NCI-H345 treated with DMSO at 0.1 percent for 48 hours (cell line): ENCODE measurements around the gene AK9.

Source experiments
- DNase-seq: peaks from one replicate; lab custom pipeline; 2025; ENCODE audit not compliant: unreplicated experiment; lab: John Stamatoyannopoulos, UW

AK9 gene

DNA sequence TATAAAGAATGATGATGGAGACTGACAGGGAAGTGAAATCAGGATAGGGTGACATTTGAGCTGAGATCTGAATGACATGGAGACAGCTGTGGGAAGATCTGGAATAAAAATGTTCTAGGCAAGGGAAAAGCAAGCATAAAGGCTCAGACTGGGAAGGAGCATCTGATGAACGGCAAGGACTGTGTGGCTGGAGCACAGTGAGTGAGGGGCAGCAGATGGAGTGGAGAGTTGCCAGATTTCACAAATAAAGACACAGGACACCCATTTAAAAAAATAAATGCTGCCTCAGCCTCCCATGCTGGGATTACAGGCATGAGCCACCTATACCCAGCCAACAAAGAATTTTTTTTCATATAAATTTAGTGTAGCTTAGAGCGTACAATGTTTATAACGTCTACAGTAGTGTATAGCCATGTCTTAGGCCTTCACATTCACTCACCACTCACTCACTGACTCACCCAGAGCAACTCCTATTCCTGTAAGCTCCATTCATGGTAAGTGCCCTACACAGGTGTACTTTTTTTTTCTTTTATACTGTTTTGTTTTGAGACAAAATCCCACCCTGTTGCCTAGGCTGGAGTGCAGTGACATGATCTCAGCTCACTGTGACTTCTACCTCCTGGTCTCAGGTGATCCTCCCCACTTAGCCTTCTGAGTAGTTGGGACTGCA lies 205.6 kb downstream of the AK9 start:
- DNase-seq: no peak

DNA sequence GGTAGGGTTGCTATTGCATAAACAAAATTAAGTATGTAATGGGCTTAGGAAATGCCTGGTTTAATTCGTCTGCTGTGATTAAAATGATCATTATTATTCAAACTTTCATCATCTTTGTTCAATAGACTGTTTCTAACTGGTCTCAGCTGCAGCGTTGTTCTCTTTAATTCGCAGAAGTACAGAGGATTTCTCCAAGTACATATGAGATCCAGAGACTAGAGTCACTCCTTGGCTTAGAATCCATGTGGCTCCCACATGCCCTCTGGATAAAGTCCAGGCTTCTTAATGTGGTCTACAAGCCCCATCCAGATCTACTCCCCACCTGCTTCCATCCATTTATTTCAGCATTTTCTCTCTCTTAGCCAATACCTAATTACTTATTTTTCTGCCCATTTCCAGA lies 206.9 kb downstream of the AK9 start:
- no peak for DNase-seq

DNA sequence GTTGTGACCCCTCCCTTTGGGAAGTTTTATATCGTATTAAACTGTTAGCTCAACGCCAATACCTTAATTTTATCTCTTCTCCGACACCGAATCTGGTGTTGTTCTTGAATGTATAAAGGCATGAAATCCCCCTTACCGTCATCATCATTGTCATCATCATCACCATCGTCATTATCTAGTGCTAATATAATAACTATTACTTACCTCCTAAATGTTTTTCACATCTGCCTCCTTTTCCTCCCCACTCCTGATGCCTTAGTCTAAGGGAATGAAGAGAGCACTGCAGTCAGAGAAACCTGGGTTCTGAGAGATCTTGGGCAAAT lies 207.3 kb downstream of the AK9 start:
- no peak for DNase-seq

DNA sequence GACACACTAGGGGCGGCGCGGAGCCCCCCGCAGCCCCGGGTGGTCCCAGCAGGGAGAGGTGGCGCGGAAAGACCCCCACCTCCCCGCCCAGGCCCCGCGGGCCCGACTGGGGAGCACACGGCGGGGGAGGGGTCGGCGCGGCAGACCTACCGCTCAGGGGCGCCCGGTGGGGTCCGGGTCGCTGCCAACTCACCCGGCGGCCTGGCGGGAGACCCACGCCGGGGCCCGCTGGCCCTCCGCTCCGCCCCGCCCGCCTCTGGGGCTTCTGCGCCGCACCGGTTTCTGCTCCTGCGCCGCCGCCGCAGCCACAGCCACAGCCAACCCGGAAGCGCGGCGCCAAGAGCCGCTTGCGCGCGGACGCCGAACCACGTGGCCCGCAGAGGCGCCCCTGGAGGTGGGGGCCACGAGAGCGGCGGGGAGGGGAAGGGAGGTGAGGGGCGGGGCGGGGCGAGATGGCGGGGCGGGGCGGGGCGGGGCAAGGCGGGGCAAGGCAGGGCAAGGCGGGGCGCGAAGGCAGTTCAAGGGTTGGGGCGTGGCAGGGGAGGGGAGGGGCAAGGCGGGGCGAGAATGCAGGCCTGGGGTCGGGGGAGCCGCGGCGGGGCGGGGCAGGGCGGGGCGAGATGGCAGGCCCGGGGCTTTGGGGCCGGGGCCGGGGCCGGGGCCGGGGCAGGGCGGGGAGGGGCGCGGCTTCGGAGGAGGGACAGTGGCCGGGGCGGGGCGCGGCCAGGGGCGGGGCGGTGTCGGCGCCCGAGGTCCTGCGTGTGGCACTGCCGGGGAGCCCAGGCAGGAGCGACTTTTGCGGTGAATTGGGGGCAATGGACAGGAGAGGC lies 207.9 kb downstream of the AK9 start, which contains the start of gene ZBTB24:
Gene ZBTB24 (minus strand): TSS at position 315 of the 830 bp plus-strand sequence. CDS start 1,193 bp downstream, outside the sequence.
- DNase-seq: peak; percentile 66

DNA sequence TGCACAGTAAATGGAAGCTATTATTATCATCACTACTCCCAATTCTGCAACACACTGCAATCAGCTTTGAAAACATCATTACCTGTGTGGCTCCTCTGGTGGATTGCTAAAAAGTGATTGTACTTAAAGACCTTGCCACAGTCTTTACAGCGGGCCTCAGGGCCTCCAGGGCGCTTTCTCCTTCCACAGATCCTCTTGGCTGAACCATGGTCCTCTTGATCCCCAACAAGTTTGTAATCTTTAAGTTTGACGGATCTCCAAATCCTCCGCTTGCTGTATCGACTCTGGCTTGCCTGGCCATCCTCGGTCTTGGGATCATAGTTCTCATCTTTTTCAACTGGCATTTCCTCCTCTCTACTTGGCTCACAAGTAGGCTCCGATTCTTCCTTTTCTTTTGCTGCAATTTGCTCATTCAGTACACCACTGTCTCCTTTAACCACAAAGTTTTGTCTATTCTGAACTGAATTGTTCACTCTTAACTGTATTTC lies 210.0 kb downstream of the AK9 start:
- no peak for DNase-seq

DNA sequence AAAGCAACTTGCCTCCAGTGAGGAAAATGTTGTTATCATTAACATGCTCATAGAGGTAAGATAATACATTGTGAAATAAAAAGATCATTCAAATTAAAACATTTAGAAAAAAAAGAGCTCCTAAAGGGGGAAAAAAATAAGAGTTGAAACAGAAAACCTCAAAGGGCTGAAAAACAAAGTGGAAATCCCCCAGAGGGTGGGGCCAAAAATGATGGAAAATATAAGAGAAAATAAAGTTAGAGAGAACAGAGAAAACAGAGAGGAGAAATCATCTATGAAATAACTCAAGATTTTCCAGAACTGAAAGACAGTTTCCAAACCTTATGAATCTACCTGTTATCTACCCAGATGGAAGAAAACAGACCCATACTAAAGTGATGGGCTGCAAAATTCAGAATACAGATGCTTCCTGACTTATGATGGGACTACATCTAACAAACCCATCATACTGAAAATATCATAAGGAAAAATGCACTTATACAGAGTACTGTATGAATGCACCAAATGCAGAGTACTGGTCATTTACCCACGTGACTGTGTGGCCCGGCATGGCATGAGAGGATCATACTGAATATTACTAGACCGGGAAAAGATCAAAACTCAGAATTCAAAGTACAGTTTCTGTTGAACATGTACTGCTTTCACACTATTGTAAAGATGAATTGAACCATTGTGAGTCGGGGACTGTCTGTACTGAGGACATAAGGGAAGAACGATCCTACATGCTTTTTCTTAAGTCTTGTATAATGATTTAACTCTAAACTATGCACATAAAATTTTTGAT lies 212.0 kb downstream of the AK9 start:
- DNase-seq: no peak

DNA sequence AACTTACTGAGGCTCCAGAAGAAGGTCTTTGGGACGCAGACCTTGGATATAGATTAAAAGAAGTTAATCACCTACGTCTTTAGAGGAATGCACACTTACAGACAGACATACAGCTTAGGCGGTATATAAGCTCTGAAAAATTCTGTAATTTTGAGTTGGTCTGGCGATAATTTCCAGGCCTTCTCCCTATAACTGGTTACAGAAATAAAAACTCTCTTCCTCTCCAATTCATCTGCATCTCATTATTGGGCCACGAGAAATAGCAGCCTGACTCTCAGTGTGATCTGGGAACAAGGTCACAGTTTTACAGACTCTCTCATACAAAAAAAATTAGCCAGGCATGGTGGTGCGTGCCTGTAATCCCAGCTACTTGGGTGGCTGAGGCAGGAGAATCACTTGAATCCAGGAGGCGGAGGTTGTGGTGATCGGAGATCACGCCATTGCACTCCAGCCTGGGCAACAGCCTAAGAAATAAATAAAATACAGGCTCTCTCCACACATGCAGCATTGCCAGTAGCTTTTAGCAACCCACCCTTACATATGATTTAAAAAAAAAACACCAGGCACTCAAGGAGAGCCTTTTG lies 212.7 kb downstream of the AK9 start:
- no peak for DNase-seq

DNA sequence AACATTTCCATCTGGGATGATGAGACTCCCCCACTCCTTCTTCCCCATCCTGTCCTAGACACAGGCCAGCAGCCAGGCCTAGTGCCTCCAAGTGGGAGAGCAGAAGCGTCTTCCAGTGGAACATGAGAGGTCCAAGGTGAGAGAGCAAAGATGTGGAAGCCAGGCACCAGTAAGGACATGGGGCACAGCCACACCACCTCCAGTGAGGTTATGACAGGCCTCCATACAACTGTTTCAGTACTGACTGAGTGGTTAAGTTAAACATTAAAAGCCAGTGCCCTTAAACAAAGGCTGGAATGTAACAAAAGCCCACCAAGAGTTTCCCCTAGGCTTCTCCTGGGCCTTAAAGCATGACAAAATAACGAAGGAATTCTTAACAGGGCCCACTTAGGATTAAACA lies 213.3 kb downstream of the AK9 start:
- no peak for DNase-seq

DNA sequence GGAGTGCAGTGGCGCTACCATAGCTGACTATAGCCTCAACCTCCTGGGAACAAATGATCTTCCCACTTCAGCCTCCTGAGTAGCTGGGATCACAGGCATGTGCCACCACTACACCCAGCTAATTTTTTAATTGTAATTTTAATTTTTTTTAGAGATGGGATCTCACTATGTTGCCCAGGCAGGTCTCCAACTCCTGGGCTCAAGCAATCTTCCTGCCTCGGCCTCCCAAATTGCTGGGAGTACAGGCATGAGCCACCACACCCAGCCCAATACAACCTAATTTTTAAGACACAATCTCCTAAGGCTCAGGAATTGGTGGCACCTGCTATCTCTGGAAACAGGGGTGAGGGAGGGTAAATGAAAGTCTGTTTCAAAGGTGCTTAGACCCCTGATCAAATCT lies 213.8 kb downstream of the AK9 start:
- no peak for DNase-seq

DNA sequence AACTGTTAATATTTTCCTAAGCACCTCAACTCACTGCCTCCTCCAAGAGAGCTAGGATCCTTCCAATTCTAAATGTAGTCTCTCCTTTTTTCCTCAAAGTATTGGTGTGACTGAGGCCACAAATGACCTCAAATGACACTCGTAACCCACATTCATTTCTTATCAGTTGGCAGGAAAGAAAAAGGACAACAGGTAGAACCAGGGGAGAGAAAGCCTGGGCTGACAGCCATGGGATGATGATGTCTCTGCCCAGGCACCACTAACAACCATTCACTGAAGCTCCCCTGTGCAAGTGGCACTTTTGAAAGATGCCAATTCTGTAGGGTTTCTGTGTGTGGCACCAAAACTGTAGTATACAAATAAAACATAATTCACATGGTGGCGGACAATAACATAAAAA lies 215.4 kb downstream of the AK9 start:
- DNase-seq: no peak

DNA sequence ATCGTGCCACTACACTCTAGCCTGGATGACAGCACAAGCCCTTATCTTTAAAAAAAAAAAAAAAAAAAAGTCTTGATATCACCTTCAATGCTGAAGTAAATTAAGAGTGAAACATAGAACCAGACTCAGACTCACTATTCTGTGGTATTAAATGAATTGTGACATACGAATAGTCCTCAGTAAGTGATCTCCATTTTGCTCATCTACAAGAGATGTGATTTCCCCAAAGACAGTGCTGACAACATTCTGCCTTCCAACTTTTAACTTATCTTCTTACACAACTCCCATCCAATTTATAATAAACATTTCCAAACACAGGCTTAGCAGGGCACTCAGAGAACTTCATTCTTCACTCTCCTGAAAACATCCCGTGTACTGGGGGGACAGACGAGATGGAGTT lies 216.0 kb downstream of the AK9 start:
- DNase-seq: no peak

DNA sequence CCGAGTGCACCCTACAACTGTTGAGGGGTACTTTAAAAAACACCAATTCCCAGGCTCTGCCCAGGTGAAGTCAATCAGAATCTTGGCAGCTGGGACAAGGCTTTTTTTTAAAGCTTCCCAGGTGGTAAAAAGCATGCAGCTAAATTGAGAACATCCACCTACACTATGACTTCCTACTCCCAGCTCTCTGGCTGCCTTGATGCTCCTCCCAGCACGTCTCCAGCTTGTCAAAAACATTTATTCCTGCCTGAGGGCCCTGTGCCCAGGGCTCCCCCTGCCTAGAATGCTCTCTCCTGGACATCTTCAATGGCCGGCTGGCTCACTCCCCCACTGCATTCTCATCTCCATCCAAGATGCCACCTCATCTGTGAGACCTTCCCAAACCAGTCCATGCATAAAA lies 217.9 kb downstream of the AK9 start:
- no peak for DNase-seq

DNA sequence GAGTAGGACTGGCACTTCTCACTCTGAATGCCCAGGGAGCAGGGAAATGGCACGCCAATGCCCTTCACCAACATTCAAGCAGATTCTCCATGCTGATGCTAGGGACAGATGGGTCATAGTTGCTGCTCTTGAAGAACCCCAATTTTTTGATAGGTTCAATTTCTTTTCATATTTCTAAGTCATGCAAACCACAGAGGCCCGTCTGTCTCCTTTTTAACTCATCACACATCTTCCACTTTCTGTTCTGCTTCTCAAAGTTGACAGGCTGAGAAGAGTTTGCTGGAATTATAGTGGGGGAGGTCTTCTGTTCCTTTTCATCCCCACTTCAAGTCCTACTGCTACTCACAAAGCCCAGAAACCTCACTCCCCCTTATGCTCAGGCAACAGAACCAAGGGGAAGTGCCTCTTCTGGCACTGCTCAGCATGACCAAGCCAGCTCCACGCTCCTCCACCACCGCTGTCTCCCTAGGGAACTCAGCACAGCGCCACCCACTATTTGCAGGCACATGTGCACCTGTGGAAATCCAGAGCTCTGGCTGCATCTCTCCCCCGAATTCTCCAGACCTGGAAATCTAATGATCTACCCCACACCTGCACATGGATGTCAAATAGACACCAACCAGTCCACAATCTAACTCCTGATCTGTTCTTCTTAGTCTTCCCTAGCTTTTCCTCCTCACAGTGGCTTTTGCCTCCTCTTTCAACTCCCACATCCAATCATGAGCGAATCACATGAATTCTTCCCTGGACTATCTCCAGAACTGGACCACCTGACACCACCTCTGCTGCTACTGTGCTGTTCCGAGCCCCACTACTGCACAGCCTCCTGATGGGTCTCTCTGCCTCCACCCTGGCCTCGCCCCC lies 218.6 kb downstream of the AK9 start:
- no peak for DNase-seq

DNA sequence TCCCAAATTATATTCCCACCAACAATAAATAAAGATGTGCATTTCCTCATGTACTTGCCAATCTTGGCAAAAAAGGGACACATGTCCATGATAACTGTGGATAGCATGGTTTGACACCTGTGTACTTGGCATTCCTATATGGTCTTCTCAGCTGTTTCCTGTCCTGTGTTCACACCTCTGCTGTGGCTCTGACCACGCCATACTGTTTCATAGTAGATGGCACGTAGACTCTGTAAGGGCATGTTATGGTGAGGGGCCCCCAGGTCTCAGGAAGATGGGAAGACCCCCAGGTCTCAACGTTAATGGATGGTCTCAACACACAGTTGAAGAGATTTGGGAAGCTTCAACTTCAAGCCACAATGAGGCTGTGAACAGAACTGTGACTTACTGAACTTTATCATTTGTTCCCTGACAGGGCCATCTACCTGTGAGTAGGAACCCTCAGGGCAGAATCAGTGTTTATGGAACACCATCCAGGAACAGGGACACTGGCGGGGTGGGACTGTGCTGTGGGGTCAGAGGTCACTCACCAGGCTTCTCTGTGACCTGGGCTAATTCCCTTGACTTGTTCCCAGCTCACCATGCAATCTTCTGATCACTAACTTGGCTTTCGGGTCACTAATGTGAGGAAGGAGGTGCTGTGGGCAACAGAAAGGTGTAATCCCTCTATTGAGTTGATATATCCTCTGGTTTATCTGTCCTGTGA lies 219.7 kb downstream of the AK9 start:
- no peak for DNase-seq

DNA sequence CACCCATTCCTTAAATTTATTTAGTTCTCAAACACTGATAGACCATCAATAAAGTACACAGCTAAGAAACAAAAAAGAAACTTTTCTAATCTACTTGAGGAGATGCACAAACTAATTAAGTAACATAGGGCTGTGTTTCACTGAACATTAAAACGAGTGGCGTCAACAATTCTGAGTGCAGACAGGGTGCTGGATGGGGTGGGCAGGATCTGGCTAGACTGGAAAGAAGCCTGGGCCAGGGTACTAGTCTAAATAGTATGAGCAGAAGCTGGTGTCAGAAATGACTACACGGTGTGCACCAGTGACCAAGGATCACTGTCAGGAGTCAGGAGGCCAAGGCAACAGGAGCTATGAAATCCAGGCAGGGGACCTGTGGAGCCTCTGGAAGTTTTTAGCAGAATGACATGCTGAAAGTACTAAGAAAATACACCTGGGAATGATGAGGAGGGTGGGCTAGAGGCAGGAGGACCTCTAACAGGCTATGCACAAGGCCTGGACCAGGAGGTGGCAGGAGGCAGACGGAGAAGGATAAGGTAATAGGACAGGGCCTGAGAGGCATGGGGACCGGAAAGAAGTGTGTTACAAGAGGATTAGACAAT lies 221.3 kb downstream of the AK9 start:
- DNase-seq: no peak

DNA sequence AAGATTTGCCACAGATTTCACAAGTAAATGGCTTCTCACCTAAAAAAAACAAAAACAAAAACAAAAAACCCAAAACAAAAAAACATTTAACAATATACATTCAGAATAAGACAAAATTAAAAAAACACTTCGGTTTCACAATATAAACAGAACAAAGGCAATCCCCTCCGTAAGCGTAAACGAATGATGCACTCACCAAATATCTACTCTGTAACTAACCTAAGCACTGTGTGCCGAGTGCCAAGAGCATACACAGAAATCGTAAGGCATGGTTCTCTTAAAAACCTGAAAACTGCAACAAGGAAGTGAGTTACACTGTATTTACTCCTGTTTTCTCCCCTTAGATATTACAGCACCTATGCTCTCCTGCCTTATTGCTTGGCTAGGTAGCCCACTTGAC lies 223.3 kb downstream of the AK9 start:
- DNase-seq: no peak

DNA sequence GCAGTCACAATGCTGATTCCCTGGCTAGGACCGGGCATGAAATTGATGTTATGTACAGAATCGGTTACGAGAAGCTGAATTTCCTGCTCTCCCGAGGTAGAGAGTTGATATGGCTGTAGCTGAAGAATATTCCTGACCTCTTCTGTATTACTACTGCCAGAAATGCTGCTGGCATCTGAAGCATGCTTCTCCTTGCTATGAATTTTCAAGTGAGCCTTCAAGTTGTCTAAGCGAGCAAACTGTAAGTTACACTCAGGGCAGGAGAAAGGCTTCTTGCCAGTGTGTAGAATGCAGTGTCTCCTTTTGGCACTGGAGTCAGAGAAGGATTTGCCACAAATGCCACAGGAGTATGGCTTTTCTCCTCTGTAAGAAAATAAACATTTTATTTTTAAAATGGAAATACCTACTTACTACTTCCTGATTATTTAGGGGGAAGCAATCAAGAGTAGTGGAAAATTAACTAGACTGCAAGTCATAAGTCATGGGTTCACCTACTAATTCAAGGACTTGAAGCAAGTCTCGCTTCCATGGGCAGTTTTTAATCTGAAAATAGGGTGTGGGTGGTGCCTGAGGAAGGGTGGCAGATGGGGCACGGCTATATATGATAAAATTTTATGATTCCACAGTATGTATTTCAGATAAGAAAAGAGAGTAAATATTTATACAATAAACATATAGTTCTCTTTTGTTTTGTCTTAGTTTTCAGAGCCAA lies 224.6 kb downstream of the AK9 start:
- no peak for DNase-seq

DNA sequence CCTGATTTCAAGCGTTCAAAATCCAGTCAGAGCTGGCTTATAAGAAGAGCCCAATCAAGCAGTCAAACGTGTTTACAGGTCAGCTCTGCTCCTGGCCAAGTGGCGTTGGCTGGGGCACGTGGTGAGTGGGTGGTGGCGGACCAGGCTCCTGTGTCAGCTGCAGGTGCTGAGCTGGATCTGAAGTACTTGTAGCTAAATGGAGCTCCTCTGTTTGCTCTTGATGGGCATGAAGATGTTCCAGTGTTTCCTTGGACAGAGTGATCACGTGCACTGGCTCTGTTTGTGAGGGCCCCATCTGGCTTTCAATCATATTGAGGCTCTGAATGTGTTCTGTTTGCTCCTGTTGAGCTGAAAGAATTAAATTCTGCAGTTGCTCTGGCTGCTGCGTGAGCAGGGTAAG lies 225.2 kb downstream of the AK9 start:
- DNase-seq: peak; percentile 48
